Measurements from ENCODE around the gene DNPH1. TPM values are rescaled to one million over a fixed set of nuclear protein-coding genes. Genes with fewer than 3 reads are reported as not detected.

Gene DNPH1
- total and polyA plus RNA-seq, 2 experiments from 2014 or later = 29.2 to 50.0 TPM

DNA sequence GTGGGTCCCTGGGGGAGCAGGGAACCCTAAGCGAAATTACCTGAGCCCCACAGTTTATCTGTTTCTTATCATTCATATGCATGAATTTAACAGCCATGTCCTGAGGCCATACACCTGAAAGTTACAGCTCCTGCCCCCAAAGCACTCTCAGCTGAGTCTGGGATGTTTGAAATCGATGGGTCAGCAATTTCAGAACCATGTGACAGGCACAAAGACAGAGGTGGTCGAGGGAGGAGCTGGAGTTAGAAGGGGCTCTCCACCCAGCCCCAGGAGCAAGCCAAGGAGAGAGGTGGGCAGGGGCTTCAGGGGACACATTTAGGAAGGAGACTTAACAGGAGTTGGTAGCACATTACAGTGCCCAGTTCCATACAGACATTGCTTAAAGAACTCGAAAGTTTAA lies 28.9 kb upstream of the DNPH1 start (continued):
- TF ChIP-seq ZNF462 (CRISPR knock-in tag; IDR thresholded peaks at IDR 0.05) (no peak), NANOG (IDR thresholded peaks at IDR 0.05; ENCODE audit: borderline replicate concordance) (no peak)
- TF ChIP-seq, protein P1, sequence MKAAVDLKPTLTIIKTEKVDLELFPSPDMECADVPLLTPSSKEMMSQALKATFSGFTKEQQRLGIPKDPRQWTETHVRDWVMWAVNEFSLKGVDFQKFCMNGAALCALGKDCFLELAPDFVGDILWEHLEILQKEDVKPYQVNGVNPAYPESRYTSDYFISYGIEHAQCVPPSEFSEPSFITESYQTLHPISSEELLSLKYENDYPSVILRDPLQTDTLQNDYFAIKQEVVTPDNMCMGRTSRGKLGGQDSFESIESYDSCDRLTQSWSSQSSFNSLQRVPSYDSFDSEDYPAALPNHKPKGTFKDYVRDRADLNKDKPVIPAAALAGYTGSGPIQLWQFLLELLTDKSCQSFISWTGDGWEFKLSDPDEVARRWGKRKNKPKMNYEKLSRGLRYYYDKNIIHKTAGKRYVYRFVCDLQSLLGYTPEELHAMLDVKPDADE (IDR thresholded peaks at IDR 0.05) = no peak

DNA sequence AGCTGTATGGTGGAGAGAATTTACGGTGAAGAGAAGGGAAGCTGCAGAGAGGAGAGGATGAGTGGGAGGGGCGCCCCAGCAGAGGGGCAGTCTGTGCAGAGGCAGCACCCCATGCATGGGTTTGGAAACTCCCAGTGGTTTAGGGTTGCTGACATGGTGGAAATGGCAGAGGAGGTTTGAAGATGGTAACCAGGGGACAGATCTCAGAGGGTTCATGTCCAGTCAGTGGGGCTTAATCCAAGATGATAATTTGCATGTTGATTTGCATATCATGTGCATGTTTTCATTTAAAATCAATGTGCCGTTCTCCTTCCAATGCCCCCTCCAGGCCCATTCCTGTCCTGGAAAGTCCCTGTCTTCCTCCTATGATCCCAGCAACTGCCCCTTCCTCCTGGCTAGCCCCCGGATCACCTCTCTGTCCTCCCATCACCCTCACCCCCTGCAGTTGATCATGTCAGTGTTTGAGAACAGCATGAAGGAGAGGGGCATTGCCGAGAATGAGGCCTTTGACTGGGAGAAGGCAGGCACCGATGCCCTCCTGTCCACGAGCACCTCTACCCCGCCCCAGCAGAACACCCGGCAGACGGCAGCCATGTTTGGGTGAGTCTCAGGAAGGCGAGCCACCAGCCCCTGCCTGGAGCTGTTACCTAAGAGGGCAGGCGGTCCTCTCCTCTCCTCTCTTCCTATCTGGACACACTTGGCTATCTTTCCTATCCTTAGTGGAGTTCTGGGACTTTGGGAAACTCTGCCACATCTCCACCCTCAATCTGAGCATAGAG lies 28.3 kb upstream of the DNPH1 start:
- Histone ChIP-seq H3F3A (replicated peaks; ENCODE audit: low read depth) (no peaks in the 10 kb centered on the region), H4K20me1 (replicated peaks; ENCODE audit: insufficient read depth) (no peaks in the 10 kb centered on the region), H3K27ac (ENCODE audit: low read depth) (no peak overlapping the region), H2AFZ (peak overlapping the region; percentile 85), H3K4me1 (ENCODE audit: insufficient read depth) (no peaks in the 10 kb centered on the region), H3K9me2 (ENCODE audit: insufficient read depth) (no peaks in the 10 kb centered on the region), H3K36me3 (ENCODE audit: insufficient read depth) (no peaks in the 10 kb centered on the region), H3K4me2 (no peak overlapping the region), H3K79me2 (replicated peaks; ENCODE audit: insufficient read depth) (no peaks in the 10 kb centered on the region), H3K4me3 (no peak overlapping the region), H3K27me3 (ENCODE audit: insufficient read depth) (no peaks in the 10 kb centered on the region)
- ATAC-seq = no peak; the same call in 1 of the 3 replicates
- peaks cover 10% of the 10 kb centered on the region; the same call in 2 of the 3 replicates for H3K4me1 Mint-ChIP-seq
- peaks cover 18% of the 10 kb centered on the region for H3K27me3 Mint-ChIP-seq (ENCODE audit: insufficient read depth, low read depth, poor library complexity)
- H3K27ac Mint-ChIP-seq = no peak overlapping the region
- no peak overlapping the region for H3K4me3 Mint-ChIP-seq
- no peak for DNase-seq (ENCODE audit: low spot score)
- no peaks in the 10 kb centered on the region for H3K36me3 Mint-ChIP-seq (ENCODE audit: low read depth)
- H3K9me3 Mint-ChIP-seq = no peaks in the 10 kb centered on the region; the same call in 2 of the 3 replicates
- TF ChIP-seq ZNF331 (CRISPR knock-in tag; IDR thresholded peaks at IDR 0.05; ENCODE audit: low read depth) (no peak), CREB1 (CRISPR knock-in tag; IDR thresholded peaks at IDR 0.05; ENCODE audit: low read depth) (no peak), EZH2phosphoT487 (IDR thresholded peaks at IDR 0.05; ENCODE audit: unreplicated experiment) (no peak), EZH2 (IDR thresholded peaks at IDR 0.05; ENCODE audit: low read depth, unreplicated experiment) (no peak)
- TF ChIP-seq, protein P1 (IDR thresholded peaks at IDR 0.05) = no peak
